Stimulated activated CD4-positive, alpha-beta T cell treated with anti-CD3 and anti-CD28 coated beads, Interleukin-15, amount 100 ng/mL, for 48 hours (primary cell): ENCODE data around the gene AK2.
A peak's percentile ranks its signal among the peaks of the same experiment; 100 is the strongest.
"Not testable (repeated sequence)": the region's sequence is repeated elsewhere in the genome, so short reads cannot be mapped to it uniquely, and the experiment has no call there.

Source experiments
- DNase-seq, 2 donors: peaks; one replicate each; pipeline ENCODE4 v3.0.0-alpha.2; 2020; ENCODE audit warnings: low read depth in 2 of 2

Gene AK2

GRCh38 chr1:32975055-32975454, 61.6 kb downstream of the AK2 start:
- DNase-seq, result not testable (repeated sequence)

DNA sequence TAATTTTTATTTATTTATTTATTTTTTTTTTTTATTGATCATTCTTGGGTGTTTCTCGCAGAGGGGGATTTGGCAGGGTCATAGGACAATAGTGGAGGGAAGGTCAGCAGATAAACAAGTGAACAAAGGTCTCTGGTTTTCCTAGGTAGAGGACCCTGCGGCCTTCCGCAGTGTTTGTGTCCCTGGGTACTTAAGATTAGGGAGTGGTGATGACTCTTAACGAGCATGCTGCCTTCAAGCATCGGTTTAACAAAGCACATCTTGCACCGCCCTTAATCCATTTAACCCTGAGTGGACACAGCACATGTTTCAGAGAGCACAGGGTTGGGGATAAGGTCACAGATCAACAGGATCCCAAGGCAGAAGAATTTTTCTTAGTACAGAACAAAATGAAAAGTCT, 63.2 kb downstream of the AK2 start:
- not testable (repeated sequence) for DNase-seq

DNA sequence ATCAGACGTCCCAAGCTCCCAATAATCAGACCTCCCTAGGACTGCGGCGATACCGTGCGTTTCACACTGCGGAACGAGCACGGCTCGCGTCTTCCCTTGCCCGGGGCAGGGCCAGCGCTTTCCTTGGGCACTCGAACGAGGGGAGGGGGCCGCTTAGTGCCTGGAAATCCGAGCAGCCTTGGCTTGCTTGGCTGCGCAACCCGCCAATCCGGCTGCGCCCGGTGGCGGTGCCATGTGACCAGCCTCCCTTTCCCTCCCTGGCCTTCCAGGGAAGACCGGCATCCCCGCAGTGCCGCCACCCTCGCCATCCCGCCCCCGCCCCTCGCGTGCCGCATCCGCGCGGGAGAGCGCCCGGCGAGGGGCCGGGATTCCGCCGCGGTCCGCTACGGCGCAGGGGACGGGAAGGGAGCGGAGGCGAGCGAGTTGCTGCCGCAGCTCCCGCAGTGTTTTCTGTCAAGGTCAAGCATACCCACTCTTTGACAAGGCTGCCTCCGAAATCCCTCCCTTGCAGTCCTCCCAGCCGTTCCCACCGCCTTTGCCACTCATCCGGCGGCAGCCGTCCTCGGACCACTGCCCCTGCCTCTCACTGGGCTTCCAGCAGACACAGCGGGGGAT, 63.8 kb downstream of the AK2 start:
- DNase-seq, result no peak

GRCh38 chr1:32971576-32971975, 65.1 kb downstream of the AK2 start:
- DNase-seq, result no peak

GRCh38 chr1:32971156-32971555, 65.5 kb downstream of the AK2 start:
- DNase-seq, result no peak

- DNase-seq, result no peak
Measured at GRCh38 chr1:32969566-32969965, 67.1 kb downstream of the AK2 start.

DNA sequence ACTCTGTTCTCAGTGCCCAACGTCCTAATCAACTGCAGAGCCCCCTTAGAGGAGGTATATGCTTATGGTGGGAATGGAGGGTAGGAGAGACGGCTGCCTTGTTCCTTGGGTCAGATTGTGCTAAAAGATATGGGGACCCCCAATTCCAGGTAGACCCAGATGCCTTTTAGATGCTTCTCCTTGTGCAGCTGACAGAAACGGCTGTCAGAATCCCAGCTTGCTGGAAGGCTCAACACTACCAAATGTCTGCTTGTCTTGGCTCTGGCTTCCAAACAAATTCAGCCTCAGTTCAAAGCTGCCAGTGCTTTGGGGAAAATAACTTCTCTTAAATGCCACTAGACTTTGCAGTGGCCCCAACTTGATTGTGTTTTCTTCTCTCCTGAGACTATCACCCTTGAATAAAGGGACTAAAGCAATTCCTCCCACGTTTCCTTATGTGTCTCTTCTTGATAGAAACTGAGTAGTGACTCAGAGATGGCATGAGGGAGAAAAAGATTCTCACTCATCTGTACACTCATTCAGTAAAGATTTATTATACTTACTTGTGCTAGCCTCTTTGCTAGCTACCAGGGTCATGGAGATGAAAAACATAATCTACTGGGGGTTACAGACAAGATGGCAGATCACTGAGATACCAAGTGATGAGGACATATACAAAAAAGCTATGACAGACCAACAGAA, 68.7 kb downstream of the AK2 start:
- no peak for DNase-seq

GRCh38 chr1:32966900-32967299, 69.8 kb downstream of the AK2 start:
- DNase-seq, result no peak

- DNase-seq, result no peak
Measured at GRCh38 chr1:32965251-32965747, 71.4 kb downstream of the AK2 start.

DNA sequence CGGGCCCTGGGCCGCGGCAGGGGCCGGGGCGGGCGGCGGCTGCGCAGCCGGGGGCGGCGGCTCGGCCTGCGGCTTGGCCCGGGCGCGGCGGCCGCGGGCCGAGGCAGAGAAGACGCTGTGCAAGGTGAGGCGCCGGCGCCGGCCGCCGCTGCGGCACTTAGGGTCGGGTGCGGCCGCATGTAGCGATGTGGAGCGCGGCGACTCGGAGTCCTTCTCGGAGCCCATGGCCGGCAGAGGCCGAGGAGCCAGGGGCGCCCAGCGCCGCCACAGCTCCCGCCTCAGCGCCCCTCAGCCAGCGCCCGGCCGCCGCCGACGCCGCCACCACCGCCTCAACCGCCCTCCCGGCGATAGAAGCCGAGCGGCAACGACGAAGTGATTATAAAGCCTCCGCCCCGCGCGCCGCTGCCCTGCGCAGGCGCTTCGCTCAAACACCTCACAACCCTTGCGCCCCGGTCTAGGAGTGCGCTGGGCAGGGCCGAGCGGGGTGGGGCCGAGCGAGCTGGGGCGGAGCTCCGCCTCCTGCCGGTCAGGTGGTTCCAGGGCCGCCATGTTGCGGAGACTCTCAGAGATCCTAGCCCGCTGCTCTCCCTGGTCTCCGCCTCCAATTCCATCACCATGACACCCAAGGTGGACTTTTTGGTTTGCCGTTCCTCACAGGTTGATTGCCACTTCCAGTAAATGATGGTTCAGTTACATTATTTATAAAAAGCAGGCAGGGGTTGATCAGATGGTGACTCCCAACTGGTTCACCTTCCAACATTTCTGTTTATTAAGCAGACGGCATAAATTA, 72.0 kb downstream of the AK2 start, which contains the start of gene RNF19B:
Gene RNF19B, minus strand, starts transcription at position 349 of the 790 bp plus-strand sequence. Its CDS starts 124 bp downstream, at position 225.
- peak; percentile 90 to 95 for DNase-seq

DNA sequence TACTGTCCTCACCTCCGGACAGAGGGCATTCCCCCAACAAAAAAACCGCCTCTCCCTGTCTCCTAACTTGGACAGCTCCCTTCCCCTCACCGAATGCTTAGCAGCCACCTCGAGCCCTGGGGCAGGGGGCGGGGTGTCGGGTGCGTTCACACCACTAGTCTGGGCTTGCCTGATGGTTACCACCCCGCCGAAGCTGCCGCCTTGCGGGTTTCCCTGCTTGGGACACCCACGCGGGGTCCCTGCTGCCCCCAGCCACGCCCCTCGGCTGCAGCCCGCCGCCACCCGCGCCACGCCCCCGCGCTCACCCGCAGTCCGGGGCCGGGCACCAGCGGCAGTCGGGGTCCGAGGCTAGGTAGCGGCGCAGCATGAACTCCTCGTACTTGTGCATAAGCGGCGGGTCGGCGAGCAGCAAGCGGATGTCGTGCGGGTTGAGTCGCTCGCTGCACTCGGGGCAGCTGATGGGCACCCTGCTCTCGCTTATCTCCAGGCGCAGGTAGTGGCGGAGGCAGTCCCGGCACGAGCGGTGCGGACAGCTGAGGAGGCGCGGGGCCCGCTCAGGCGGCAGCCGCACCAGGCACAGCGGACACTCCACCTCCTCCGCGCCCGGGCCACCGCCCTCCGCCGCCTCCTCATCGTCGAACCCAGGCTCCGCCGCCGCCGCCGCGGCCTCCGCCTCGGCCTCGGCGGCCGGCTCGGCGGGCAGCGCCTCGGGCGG, 72.8 kb downstream of the AK2 start:
- DNase-seq, result peak; percentile 38 to 47

DNA sequence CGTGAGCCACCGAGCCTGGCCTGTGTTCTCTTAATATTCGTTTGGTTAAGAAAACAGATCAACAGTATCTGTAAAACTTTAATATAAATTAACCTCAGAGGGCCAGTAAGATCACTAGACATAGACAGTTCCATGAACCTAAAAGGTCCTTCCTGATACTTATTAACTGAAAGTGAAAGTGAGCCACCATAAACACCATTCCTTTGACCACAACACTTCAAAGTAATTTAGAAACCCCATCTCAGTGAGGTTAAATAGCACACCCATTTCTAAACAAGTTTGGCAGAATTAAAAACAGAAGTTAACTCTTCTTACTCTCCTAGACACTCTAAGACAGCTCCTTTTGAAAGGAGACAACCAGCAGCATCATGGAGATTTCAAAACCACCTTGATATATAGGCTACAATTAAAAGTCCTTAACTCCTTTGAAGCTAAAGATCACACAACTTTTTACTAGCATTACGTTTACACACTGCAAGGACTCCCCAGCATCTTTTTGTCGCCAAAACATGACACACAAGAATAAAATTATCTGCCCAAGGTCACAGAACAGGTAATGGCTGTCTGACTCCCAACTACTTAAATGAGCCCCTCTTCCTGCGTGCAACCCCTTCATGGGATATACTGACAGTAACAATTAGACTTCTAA, 74.3 kb downstream of the AK2 start:
- no peak for DNase-seq

GRCh38 chr1:32960819-32961355, 75.8 kb downstream of the AK2 start:
- no peak for DNase-seq

DNA sequence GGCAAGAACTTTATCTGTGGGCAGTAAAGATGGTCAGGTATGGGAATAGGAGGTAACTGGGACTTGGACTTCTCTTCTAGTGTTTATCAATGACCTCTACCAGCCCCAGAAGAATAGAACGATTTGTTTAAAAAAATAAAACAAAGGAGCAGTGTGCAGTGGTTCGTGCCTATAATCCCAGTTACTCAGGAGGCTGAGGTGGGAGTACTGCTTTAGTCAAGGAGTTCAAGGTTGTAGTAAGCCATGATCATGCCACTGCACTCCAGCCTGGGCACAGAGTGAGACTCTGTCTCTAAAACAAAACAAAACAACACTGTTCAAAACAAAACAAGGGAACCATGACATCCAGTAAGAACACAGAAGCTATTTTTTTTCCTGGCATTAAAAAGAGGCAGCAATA, 76.3 kb downstream of the AK2 start:
- no peak for DNase-seq

DNA sequence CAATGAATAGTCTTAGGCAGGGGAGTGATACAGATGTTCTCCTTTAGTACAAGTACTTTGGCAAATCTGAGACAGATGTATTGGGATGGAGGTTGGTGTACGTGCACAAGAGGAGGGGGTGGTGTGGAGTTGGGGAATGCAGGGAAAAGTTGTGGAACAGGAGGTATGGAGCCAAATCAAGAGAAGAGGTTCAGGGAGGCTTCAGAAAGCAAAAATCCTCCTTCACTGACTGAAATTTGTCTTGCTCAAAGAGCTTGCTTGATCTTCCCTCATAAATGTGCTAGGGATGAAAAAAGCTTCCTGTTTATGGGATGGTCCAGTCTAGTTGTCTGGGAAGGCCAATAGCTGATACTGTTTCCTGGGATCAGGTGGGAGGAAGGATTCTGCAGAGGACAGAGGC, 77.9 kb downstream of the AK2 start:
- no peak for DNase-seq
